ENCODE results near the gene ARHGEF16. TPM values are rescaled to one million over a fixed set of nuclear protein-coding genes. Genes with fewer than 3 reads are reported as not detected.

ARHGEF16 gene
- total and polyA plus RNA-seq, 11 donors: 0.31 to 1.4 (median 0.51) TPM

GRCh38 chr1:3479511-3480368, 25.3 kb downstream of the ARHGEF16 start:
- ATAC-seq (no peak), DNase-seq (no peak)
- Histone ChIP-seq H3K9me3 (no peaks in the 10 kb centered on the region), H3K27ac (no peak overlapping the region), H3K27me3 (no peaks in the 10 kb centered on the region), H3K4me1 (peaks cover 0 to 3% (median 0%) of the 10 kb centered on the region in 12 donors), H3K36me3 (no peaks in the 10 kb centered on the region), H3K4me3 (no peak overlapping the region)
- 78 to 81% (median 80%) methylated on average over 20 to 30 of the region's 30 CpGs for WGBS, 4 donors
- no peak for TF ChIP-seq POLR2A (IDR thresholded peaks at IDR 0.05)
- TF ChIP-seq CTCF (IDR thresholded peaks at IDR 0.05): no peak
- intact Hi-C loops (cut with DNase I): loop anchor here in 1 of 10 donors (2.0 kb wide), 1 partner anchor 27 kb away; no protein-coding TSS in a partner anchor

GRCh38 chr1:3480369-3480719, 25.9 kb downstream of the ARHGEF16 start:
- Histone ChIP-seq H3K27me3 (no peaks in the 10 kb centered on the region), H3K9me3 (no peaks in the 10 kb centered on the region), H3K36me3 (no peaks in the 10 kb centered on the region), H3K4me3 (no peak overlapping the region), H3K27ac (no peak overlapping the region), H3K4me1 (peaks cover 0 to 3% (median 0%) of the 10 kb centered on the region in 12 donors)
- no peak for DNase-seq
- WGBS, 4 donors: 77 to 85% (median 81%) methylated on average over 9 to 21 of the region's 21 CpGs
- TF ChIP-seq CTCF (IDR thresholded peaks at IDR 0.05) (no peak), POLR2A (IDR thresholded peaks at IDR 0.05) (no peak)
- intact Hi-C loops (cut with DNase I): loop anchor here in 1 of 10 donors (2.0 kb wide), 1 partner anchor 28 kb away; no protein-coding TSS in a partner anchor
- ATAC-seq: no peak

- WGBS, 4 donors: 70 to 89% (median 77%) methylated on average over 8 to 15 of the region's 15 CpGs
- H3K9me3 ChIP-seq: no peaks in the 10 kb centered on the region
- DNase-seq (no peak), ATAC-seq (no peak)
- no peaks in the 10 kb centered on the region for H3K27me3 ChIP-seq
- no peak overlapping the region for H3K27ac ChIP-seq
- intact Hi-C loops (cut with DNase I): loop anchor here in 1 of 10 donors (2.0 kb wide), 1 partner anchor 28 kb away; no protein-coding TSS in a partner anchor
- no peak for TF ChIP-seq POLR2A (IDR thresholded peaks at IDR 0.05)
- TF ChIP-seq CTCF (IDR thresholded peaks at IDR 0.05): no peak
- peaks cover 0 to 3% (median 0%) of the 10 kb centered on the region in 12 donors for H3K4me1 ChIP-seq
- H3K36me3 ChIP-seq: no peaks in the 10 kb centered on the region
- H3K4me3 ChIP-seq: no peak overlapping the region
Measured at GRCh38 chr1:3481046-3481445, 26.6 kb downstream of the ARHGEF16 start.

GRCh38 chr1:3481836-3482375, 27.4 kb downstream of the ARHGEF16 start:
- ATAC-seq: no peak
- H3K27ac ChIP-seq: no peak overlapping the region
- TF ChIP-seq CTCF (IDR thresholded peaks at IDR 0.05) (no peak), POLR2A (IDR thresholded peaks at IDR 0.05) (no peak)
- 73 to 84% (median 75%) methylated on average over 16 to 20 of the region's 20 CpGs for WGBS, 4 donors
- H3K36me3 ChIP-seq: no peaks in the 10 kb centered on the region
- DNase-seq: no peak
- no peaks in the 10 kb centered on the region for H3K9me3 ChIP-seq
- H3K4me1 ChIP-seq: peaks cover 0 to 3% (median 0%) of the 10 kb centered on the region in 12 donors
- peaks cover 0 to 4% (median 0%) of the 10 kb centered on the region in 9 donors for H3K27me3 ChIP-seq
- H3K4me3 ChIP-seq: no peak overlapping the region
- intact Hi-C loops (cut with DNase I): loop anchor here in 2 of 10 donors (2.0 kb wide), 1 partner anchor 29 kb away; no protein-coding TSS in a partner anchor

All from heart left ventricle (tissue), 16 donors.